Neural progenitor cell (in vitro differentiated cells): ENCODE measurements around the gene DNAJC13.

ENCODE experiments used
- EZH2 ChIP-seq: fragments of 200-600 bp; sonication (generic); IDR thresholded peaks from 2 replicates; pipeline ENCODE4 v1.6.1; 2017; ENCODE audit warnings: antibody characterized with exemption, mild to moderate bottlenecking, moderate library complexity
- TF ChIP-seq, protein P1 (sequence below): fragments of 200-600 bp; sonication (generic); IDR thresholded peaks from 2 replicates; pipeline ENCODE4 v1.5.1; 2017; ENCODE audit warnings: antibody characterized with exemption, mild to moderate bottlenecking

DNA sequence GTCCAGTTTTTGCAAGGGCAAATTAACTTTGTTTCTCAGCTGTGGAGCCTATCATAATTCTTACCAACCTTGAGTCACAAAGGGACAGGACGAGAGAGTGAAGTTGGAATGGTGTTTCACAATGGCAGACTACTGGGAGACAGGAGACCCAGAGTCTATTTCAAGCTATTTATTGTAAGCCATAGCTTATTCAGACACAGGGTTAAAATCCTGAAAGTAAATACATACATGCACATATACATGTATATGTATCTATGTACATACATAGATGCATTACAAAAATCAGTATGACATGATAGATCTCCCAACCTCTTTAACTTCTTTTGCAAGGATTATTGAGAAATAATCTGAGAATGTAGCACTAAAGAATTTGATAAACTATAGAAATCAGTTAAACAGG lies 86.3 kb downstream of the DNAJC13 start:
- TF ChIP-seq, protein P1, sequence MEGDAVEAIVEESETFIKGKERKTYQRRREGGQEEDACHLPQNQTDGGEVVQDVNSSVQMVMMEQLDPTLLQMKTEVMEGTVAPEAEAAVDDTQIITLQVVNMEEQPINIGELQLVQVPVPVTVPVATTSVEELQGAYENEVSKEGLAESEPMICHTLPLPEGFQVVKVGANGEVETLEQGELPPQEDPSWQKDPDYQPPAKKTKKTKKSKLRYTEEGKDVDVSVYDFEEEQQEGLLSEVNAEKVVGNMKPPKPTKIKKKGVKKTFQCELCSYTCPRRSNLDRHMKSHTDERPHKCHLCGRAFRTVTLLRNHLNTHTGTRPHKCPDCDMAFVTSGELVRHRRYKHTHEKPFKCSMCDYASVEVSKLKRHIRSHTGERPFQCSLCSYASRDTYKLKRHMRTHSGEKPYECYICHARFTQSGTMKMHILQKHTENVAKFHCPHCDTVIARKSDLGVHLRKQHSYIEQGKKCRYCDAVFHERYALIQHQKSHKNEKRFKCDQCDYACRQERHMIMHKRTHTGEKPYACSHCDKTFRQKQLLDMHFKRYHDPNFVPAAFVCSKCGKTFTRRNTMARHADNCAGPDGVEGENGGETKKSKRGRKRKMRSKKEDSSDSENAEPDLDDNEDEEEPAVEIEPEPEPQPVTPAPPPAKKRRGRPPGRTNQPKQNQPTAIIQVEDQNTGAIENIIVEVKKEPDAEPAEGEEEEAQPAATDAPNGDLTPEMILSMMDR = no peak
- TF ChIP-seq EZH2 = no peak
